GM19193 (cell line): ENCODE data around the gene ROR1.

Source experiments
- POLR2A ChIP-seq: IDR thresholded peaks from 4 replicates; pipeline ENCODE4 v1.6.1; 2011; ENCODE audit not compliant: insufficient read depth, insufficient read length; ENCODE audit errors: extremely low read depth

The ROR1 gene

GRCh38 chr1:63822540-63822939 lies 48.7 kb downstream of the ROR1 start:
- no peak for TF ChIP-seq POLR2A

DNA sequence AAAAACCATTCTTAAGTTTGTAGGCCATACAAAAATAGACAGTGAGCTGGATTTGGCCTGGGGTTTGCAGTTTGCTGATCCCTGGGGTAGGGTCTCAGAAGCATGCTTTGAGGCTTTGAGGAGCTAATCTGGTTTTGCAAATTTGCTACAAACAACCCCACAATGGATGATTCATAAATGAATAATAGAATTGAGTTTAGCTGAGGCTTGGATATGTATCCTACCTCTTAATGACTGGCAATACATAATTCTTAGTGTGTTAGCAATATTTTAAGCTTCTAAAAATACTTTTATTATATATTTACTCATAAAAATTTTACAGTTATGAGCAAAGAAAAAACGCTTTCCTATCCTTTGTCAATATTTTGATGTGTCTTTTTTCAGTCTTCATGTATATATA lies 50.6 kb downstream of the ROR1 start:
- TF ChIP-seq POLR2A: no peak

- no peak for TF ChIP-seq POLR2A
These were observed 51.3 kb downstream of the ROR1 start for GRCh38 chr1:63825111-63825510.

DNA sequence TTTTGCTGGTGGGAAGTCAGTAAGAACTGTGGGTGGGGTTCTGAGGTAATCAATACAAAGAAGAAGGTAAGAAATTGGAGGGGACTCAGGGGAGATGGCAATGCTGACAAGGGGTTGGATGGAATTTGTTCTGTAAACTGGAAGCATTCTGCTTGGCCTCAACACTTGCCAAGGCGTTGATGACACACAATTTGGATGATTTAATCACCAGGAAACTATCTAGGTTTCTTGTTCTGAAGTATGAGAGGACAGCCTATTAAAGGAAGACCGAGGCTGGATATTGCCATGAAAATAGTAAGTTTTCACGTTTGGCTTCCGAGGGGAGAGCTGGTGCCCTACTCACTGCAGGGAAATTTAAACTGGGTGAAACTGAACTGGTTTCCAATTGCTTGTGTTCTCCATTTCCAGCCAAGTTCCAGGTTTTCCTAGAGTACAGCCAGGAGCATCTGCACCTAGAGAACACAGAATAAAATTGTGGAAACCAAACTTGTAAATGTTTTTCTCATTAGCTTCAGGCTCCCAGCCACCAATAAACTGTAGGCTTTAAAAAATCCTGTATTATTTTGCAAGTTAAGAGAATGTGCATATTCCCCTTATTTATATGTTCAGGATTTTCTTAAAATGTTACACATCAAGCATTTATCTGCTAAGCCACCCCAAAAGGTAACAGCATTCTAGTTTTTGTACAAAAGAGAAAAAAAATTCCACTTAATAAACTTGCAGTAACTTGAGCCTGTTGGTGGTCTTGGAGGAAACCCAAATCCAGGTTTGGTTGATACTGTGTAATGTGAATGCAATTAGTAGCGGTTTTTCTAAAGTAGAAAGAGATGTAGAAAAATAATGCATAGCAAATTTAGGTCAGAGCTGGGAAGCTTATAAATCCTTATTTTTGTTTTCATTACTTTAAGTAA lies 53.8 kb downstream of the ROR1 start:
- TF ChIP-seq POLR2A: no peak

- no peak for TF ChIP-seq POLR2A
These were observed 54.7 kb downstream of the ROR1 start for GRCh38 chr1:63828322-63829044.

DNA sequence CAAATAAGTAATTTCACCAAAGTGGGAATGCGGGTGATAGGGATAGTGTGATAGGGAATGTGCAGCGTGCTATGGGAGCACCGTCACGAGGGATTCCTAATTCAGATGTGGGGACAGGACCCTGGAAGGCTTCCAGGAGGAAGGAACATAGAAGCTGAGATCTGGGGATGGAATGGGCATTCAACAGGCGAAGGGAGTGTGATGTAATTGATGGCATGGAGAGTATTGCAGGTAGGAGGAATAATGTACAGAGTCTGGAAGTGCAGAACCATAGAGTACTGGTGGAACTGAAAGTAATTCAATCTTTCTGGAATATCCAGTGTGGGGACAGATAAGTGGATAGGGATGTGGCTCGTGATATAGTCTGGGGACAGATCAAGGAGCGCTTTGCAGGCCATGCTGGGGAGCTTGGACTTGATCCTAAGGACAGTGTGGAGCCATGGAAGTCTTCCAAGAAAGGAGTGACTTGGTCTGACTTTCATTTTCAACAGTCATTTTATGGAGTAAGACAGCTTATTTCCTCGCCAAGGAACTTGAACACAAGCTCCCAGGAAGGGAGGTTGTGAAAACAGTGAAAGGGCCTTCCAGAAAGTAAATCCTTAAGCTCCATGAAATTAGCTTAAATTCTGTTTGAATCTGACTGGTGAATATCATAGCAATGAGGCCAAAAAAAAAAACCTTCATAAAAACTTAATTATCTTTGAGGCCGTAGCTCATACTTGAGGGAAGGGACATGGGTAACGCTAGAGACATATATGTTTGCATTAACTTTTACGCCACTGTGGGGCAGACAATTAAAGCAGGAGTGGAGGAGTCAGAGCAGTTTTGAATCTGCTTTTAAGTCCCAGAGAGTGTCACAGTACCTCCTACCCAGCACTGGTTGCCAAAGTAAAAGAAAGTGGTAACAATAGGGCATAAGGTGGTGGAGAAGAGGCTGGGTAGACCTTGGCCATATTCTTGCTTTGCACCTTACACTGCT lies 55.8 kb downstream of the ROR1 start:
- no peak for TF ChIP-seq POLR2A

DNA sequence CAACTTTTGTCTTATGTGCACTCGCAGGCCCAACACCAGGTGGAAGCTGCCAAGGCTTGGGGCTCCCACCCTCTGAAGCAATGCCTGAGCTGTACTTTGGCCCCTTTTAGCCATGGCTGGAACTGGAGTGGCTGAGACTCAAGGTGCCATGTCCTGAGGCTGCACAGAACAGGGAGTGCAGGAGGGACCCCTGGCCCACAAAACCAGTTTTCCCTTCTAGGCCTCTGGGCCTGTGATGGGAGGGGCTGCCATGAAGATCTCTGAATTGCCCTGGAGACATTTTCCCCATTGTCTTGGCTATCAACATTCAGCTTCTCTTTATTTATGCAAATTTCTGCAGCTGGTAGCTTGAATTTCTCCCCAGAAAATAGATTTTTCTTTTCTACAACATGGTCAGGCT lies 57.6 kb downstream of the ROR1 start:
- TF ChIP-seq POLR2A: no peak

GRCh38 chr1:63833363-63834119 lies 59.7 kb downstream of the ROR1 start:
- no peak for TF ChIP-seq POLR2A

- TF ChIP-seq POLR2A: no peak
These were observed 61.3 kb downstream of the ROR1 start for GRCh38 chr1:63835128-63835527.

GRCh38 chr1:63836374-63836773 lies 62.6 kb downstream of the ROR1 start:
- no peak for TF ChIP-seq POLR2A

DNA sequence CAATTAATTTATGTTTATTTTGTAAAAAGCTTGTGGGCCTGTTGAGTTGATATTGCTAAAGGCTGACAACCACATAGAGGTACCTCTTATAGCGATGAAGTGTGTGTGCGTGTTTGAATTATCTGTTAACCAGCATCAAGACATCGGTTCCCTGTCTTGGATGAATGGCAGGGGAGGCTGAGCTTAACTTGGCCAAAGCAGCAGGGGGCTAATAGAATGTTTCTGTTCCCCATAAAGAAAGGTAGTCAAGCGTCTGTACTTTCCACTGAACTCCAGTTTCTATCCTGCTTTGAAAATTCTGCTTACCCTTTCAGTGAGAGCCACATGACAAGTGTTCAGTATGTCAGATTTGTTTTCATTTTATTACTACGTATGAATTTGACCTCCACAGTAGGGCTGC lies 63.0 kb downstream of the ROR1 start:
- TF ChIP-seq POLR2A: no peak

DNA sequence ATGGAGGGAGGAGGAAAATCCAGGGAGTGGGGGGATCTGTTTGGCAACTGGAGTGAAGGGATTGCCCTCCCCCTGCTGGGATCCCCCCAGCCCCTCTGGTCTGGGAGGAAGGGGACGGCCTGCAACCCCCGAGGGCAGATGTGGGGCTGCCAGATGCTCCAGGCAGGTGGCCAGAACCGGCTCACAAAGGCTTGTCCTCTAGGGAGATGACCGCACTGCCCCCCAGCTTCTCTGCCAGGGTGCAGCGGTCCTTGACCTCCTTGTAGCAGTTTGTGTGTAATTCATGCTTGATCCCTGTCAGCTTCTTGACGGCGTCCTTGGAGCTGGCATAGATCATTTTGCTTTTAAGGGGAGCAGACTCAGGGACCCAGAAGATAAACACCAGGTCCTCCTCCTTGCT lies 69.2 kb downstream of the ROR1 start:
- TF ChIP-seq POLR2A: no peak

DNA sequence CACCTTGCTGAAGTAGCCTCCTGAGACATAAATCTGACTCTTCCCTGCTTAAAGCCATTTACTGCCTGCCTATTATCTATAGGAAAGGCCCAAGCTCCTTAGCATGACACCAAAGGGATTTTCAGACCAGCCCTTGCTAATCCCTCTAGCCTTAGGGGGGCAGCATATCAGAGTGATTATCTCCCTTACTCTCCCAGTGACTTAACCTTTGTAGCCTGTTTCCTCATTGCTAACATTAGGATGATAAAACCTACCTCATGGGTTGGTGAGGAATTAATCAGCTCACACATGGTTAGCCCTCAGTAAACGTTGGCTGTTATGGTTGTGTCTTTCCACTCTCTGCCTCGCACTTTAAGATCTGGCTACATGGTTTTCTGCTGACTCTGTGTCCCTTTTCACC lies 70.1 kb downstream of the ROR1 start:
- TF ChIP-seq POLR2A: no peak

DNA sequence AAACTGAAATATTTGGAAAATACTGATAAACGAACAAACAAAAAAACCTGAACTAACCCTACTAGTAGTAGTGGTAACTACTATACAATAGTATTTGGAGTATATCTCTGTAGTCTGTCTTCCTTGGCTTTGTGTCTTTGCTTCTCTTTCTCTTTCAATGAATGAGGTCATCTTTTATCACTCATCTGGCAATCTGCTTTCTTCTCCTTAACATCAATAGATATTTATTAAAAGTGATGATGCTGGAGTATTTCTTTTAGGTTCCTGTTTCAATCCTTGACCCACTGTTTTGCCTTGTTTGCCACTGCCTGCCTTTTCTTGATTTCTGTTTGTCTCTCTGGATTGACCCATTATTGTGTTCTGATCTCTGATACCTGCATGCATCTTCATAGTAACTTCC lies 71.5 kb downstream of the ROR1 start:
- no peak for TF ChIP-seq POLR2A

GRCh38 chr1:63847308-63847910 lies 73.6 kb downstream of the ROR1 start:
- no peak for TF ChIP-seq POLR2A

GRCh38 chr1:63848733-63849132 lies 74.9 kb downstream of the ROR1 start:
- no peak for TF ChIP-seq POLR2A
